IPS-11a (cell line): ENCODE data around the gene SH2D3C.
"Not testable (repeated sequence)": the region's sequence is repeated elsewhere in the genome, so short reads cannot be mapped to it uniquely, and the experiment has no call there.

Source experiments
- H3K4me3 ChIP-seq: one replicate; pipeline ENCODE4 v1.5.1; 2013; ENCODE audit warnings: low read depth, low read length, control low read depth

Gene SH2D3C

DNA sequence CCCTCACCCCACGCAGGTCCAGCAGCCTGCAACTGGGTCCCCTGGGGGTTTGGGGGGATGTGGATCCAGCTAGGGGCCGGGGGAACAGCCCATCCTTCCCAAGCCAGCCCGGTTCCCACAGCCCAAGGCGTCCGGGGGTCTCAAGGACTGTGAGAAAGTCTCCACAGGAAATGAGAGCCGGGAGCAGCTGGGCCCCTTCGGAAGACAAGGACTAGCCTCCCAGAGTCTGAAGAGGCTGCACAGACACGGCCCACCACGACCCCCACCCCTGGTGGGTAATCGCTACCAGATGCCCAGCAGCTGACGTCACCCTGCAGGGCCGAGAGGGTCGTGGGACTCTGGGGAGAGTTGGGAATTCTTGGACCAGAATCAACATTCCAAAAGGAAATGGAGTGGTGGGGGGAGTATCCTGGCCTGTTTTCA lies 10.5 kb downstream of the SH2D3C start:
- H3K4me3 ChIP-seq: no peak overlapping the region

GRCh38 chr9:127767410-127767809 lies 11.1 kb downstream of the SH2D3C start:
- H3K4me3 ChIP-seq: no peak overlapping the region

DNA sequence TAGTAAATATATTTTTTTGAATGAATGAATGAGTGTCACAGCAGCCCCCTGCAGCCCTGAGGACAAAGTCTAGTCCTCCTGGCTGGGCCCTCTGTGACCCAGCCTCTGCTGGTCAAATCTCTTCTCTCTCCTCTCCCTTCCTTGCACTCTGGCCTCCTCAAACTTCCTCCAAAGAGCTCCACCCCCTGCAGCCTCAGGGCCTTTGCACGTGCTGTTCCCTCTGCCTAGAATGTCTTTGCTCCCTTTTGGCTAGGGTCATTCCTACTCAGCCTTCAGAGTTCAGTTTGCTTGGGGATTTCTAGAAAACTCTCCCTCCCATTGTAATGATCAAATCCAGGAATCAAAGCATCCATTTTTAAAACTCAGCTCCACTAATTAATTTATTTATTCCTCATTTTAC lies 13.0 kb downstream of the SH2D3C start:
- no peak overlapping the region for H3K4me3 ChIP-seq

GRCh38 chr9:127763918-127764384 lies 14.5 kb downstream of the SH2D3C start:
- H3K4me3 ChIP-seq: no peak overlapping the region

DNA sequence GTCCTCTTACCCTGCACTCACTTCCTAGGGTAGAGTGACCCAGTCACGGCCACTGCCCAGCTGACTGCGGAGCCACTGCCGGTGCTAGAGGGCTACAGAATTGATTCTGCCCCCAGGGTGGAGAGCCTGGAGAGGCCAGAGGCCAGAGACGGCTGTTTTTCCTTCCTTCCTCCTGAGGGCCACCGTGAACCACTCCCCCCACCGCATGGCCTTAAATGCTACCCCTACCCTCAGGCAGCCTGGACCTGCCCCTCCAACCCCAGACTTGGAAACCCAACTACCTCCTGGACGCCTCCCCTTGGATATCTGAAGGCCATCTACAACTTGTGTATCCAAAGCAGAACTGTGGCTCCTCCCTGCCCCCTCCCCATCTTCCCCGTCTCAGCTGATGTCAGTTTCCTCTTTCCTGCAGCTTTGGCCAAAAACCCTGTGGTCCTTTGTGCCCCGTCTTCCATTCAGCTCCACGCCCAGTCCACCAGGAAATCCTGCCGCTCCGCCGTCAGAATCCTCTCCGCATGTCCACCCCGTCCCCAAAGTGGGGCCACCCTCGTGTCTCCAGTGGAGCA lies 16.3 kb downstream of the SH2D3C start:
- H3K4me3 ChIP-seq: no peak overlapping the region

DNA sequence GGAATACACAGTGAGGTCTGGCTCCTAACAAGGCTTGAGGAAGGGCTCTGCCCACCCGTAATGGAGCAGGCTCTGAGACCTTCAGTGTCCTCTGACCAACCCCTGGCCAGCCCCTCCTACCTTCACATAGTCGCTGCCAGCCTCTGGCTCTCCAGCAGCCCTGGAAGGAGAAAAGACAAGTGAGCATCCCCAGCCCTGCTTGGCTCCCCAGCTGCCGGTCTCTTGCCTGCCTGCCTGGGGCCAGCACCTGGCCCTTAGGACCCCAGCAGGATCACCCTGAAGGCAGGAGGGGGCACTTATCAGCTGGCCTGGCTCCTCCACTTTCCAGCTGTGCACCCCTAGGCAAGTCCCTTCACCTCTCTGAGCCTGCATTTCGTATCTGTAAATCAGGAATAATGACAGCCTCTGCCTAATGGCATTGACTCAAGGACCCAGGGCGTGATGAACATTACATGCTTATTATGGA lies 16.9 kb downstream of the SH2D3C start:
- H3K4me3 ChIP-seq: no peak overlapping the region

GRCh38 chr9:127761061-127761460 lies 17.4 kb downstream of the SH2D3C start:
- no peak overlapping the region for H3K4me3 ChIP-seq

GRCh38 chr9:127758843-127759242 lies 19.6 kb downstream of the SH2D3C start:
- H3K4me3 ChIP-seq: no peak overlapping the region

DNA sequence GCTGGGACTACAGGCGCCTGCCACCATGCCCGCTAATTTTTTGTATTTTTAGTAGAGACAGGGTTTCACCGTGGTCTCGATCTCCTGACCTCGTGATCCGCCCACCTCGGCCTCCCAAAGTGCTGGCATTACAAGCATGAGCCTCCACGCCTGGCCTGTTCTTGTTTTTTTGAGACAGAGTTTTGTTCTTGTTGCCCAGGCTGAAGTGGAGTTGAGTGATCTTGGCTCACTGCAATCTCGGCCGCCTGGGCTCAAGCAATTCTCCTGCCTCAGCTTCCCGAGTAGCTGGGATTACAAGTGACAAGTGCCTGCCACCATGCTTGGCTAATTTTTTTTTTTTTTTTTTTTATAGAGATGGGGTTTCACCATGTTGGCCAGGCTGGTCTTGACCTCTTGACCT lies 21.7 kb downstream of the SH2D3C start:
- not testable (repeated sequence) for H3K4me3 ChIP-seq

DNA sequence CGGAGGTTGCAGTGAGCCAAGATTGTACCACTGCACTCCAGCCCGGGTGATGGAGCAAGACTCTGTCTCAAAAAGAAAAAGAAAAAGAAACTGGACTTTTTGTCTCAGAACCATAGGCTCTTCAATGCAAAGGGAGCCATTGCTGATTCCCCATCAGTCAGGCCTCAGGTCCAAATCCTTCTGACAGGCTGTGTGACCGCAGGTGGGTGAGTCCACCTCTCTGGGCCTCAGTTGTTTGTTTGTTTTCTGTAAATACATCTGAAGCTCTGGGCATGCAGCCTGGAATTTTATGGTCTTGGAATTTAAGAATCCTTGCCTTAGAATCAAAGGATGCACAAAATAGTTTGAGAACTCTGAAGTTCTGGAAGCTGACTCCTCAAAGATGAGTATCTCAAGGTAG lies 22.2 kb downstream of the SH2D3C start:
- H3K4me3 ChIP-seq: no peak overlapping the region

DNA sequence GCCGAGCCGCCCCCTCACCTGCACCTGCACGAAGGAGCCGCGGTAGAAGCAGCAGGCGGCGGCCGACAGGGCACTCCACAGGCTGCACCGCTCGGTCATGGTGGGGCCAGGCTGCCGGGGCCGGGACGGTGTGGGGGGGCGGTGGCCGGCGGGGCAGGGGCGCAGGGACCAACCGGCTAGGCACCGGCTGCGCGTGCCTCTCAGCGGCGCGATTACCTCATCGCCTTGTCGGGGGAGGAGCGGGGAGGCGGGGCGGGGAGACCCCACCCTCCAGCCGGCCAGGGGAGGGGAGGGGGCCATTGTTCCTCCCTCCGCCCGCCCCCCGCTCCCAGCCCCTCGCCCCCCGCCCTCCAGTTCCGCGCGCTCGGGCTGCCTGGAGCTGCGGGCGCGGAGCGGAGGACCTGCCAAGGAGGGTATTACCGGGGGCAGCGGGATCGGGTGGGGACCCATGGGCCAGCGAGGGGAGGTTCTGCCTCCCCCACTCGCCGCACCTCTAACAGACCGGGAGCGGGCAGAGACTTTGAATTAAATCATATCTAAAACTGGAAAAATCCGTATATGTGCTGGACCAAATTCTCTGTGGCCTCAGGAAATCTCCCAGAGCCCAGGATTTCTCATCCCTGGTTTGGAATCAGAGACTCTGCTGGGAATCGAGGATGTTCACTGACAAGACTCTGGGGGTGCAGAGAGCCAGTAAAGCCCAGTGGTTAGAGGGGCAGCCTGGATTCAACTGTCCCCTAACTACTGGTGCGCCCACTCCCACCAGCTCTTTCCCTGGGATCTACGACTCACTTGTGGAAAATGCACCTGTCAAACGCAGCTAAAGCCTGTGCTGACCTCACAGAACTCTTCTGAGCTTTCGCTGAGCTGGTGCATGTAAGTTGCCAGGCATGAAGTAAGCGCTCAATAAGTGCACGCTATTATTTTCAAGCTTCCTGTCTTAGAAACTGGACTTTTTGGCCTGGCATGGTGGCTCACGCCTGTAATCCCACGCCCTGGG lies 23.1 kb downstream of the SH2D3C start:
- peak overlapping the region; percentile 57 for H3K4me3 ChIP-seq

DNA sequence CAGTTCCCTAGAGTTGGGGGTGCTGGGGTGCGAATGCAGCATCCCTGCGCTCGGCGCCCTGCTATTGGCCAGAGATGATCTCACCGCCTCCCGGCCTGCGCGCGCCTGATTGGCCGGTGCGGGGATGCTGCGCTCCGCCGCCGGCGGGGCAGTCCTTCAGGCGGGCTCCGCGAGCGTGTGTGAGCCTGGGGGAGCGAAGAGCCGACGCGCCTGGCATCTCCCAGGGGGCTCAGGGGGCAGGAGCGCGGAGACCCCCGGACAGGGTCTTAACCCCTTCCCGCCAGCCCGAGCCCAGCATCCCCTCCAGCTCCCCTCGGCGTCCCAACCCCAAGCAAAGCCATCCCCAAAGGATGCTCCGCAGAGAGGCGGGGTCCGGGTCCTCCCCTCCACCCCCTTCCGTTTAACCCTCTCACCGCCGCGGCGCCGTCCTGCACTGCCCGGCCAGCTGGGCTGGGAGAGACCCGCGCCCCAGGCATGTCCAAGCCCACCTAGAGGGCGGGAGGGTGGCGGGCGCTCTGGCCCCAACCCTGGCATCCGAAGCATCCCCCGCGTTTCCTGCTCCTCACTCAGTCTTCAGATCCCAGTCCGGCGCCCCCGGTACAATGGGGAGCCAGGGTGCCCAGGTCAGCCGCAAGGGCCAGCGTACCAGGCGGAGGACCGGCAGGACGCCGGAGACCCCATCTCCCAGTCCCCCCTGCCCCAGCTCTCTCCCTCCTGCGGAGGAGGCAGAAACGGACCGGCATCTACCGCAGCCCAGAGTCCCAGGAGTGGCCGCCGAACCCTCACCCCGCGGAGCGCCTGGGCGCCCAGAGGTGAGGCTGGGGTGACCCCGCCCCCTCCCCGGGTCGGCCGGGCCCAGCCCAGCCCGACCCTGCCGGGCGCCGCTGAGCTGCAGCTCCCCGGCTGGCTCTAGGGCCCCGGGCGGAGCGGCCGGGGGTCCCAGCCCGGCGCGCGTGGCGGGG lies 24.1 kb downstream of the SH2D3C start:
- peak overlapping the region; percentile 57 for H3K4me3 ChIP-seq

DNA sequence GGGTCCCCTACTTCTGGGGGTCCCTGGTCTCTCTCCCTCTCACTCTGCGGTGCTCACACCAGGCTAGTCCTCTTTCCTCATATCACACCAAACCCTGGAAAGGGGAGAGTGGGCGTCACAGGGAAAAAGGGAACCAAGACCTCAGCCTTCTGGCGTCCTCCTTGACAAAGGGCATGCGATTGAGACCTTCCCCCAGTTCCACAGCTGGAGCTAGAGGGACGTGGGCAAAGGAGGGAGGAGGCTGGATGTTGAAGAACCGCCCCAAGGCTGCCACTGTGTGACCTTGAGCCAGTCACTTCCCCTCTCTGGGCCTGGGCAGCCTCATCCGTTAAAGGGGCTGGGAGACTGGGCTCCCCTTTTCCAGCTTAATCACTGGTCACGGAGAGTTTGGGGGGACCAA lies 24.8 kb downstream of the SH2D3C start:
- H3K4me3 ChIP-seq: no peak overlapping the region

DNA sequence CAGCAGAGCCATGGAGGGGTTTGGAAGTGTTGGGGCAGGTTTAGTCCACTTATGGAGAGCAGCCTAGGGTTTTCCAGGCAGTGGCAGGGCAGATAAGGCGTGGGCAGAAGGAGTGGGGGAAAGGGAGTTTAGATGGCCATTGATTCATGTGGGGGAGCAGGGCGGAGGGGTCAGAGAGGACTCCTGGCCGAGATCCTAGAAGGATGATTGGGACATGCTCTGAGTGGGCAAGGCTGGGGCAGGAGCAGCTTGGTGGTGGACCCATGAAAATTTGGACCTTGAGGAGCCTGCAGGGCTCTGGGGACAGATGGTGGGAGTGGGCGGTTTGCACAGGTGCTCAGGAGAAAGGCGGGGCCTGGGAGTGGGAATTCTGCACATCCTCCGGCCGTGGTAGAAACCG lies 25.3 kb downstream of the SH2D3C start:
- no peak overlapping the region for H3K4me3 ChIP-seq

- no peak overlapping the region for H3K4me3 ChIP-seq
Observed at GRCh38 chr9:127751269-127752054, 27.0 kb downstream of the SH2D3C start.

DNA sequence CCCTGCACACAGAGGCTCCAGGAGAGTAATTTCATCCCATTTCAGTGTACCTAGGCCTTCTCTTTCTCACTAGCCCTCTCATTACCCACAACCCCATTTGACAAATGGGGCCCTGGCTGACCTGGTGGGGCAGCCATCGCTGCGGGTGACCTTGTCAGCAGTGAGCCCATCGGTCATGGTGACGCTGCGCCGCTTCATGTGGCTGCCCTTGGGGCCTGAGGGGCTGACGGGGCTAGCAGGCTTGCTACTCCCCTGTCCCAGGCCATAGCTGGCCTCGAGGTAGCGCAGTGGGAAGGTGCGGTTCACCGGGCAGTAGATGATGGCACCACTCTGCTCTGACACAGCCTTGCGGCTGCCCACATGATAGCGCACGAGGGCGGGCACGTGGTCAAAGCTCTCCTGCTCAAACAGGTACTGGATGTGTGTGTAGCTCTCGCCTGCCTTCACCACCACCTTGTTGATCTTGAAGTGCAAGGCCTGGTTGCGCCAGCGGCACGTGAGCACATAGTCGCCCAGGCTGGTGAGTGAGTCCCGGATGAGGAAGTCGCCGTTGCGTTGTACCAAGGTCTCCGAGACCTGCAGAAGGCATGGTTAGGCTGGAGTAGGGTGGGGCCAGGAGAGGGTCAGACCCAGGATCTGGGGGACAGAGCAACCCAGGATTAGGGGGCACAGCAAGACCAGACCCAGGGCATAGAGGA lies 29.2 kb downstream of the SH2D3C start:
- H3K4me3 ChIP-seq: no peak overlapping the region

DNA sequence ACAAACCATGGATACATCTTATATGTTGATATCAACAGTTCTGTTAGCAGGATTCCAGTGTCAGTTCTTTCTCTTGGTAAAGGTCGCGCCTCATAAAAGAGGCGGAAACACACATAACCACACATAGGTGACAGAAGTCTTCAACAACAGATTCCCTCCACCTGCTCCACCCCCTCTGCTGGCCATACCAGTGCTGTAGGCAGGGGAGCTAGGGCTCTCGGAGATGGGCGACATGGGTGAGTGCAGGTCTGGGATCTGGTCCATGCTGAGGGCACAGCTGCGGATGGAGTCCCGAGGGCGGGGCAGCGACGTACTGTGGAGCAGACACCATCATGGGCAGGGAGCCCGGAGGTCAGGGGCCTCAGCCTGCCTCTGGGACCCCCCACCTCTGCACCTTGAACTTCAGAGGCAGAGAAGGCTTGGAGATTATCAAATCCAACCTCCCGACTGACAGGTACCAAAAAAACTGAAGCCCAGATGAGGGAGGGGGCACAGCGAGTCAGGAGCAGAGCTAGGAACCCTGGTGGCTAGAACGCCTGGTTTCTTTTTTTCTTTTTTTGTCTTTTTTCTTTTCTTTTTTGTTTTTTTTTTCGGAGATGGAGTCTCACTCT lies 31.4 kb downstream of the SH2D3C start:
- H3K4me3 ChIP-seq: no peak overlapping the region

GRCh38 chr9:127744398-127745110 lies 33.9 kb downstream of the SH2D3C start:
- H3K4me3 ChIP-seq: no peak overlapping the region
